K562 (cell line): ENCODE data around the gene FOXN3.

Source experiments
- BCOR ChIP-seq: fragments of 450-650 bp; IDR thresholded peaks from 2 replicates; pipeline ENCODE4 v1.6.1; 2016
- ELF4 ChIP-seq: fragments of 450-650 bp; formaldehyde crosslinking; IDR thresholded peaks from 2 replicates; pipeline ENCODE4 v1.4.0; 2022; ENCODE audit warnings: missing genetic modification characterization
- RBBP5 ChIP-seq: fragments of 200-600 bp; sonication (generic); IDR thresholded peaks from 2 replicates; pipeline ENCODE4 v1.6.1; 2012; ENCODE audit warnings: borderline replicate concordance, mild to moderate bottlenecking, low read length, control low read depth, inconsistent platforms; ENCODE audit not compliant: insufficient read depth, poor library complexity, severe bottlenecking
- USF2 ChIP-seq: sonication (generic); formaldehyde crosslinking; IDR thresholded peaks from 2 replicates; pipeline ENCODE4 v1.5.0; 2020; ENCODE audit warnings: missing genetic modification reagents
- ZBTB34 ChIP-seq: fragments of 250-450 bp; sonication (Bioruptor Pico); IDR thresholded peaks from 2 replicates; pipeline ENCODE4 v1.8.0; 2021; ENCODE audit warnings: mild to moderate bottlenecking, moderate library complexity
- ZNF239 ChIP-seq: fragments of 250-450 bp; sonication (Bioruptor Pico); IDR thresholded peaks from 2 replicates; pipeline ENCODE4 v1.4.0; 2020; ENCODE audit warnings: mild to moderate bottlenecking

- TF ChIP-seq BCOR = no peak
- no peak for TF ChIP-seq RBBP5
- no peak for TF ChIP-seq ZNF239
- no peak for TF ChIP-seq USF2 (CRISPR knock-in tag)
- no peak for TF ChIP-seq ZBTB34 (CRISPR knock-in tag)
- no peak for TF ChIP-seq ELF4 (CRISPR knock-in tag)
Observed at GRCh38 chr14:89294872-89295271, 122.2 kb downstream of the FOXN3 start.
